Activated naive CD8-positive, alpha-beta T cell treated with anti-CD3 and anti-CD28 coated beads for 36 hours (primary cell): ENCODE results near the gene TSFM. TPM values are rescaled to one million over a fixed set of nuclear protein-coding genes. Genes with fewer than 3 reads are reported as not detected.

Source experiments
- DNase-seq: peaks from one replicate; pipeline ENCODE4 v3.0.0; 2021
- H3K27ac Mint-ChIP-seq: one replicate; pipeline ENCODE4 v1.8.0; 2022; ENCODE audit warnings: mild to moderate bottlenecking, moderate library complexity, mixed read lengths
- H3K27me3 Mint-ChIP-seq: one replicate; pipeline ENCODE4 v1.8.0; 2022; ENCODE audit warnings: mild to moderate bottlenecking, mixed read lengths
- H3K36me3 Mint-ChIP-seq: one replicate; pipeline ENCODE4 v1.8.0; 2021; ENCODE audit warnings: mild to moderate bottlenecking, mixed read lengths
- H3K4me1 Mint-ChIP-seq: one replicate; pipeline ENCODE4 v1.8.0; 2021; ENCODE audit warnings: mixed read lengths
- H3K4me3 Mint-ChIP-seq: one replicate; pipeline ENCODE4 v1.8.0; 2022; ENCODE audit warnings: mild to moderate bottlenecking, moderate library complexity, mixed read lengths
- H3K9me3 Mint-ChIP-seq: one replicate; pipeline ENCODE4 v1.8.0; 2022; ENCODE audit warnings: mixed read lengths
- total RNA-seq, 2 experiments: library from RNA; stranded (reverse); gene quantifications; one replicate each; pipeline ENCODE4 v1.2.3, GENCODE V29; 2021

Gene TSFM
- 10 to 100 TPM; 67.7 to 74.7 TPM for total RNA-seq

DNA sequence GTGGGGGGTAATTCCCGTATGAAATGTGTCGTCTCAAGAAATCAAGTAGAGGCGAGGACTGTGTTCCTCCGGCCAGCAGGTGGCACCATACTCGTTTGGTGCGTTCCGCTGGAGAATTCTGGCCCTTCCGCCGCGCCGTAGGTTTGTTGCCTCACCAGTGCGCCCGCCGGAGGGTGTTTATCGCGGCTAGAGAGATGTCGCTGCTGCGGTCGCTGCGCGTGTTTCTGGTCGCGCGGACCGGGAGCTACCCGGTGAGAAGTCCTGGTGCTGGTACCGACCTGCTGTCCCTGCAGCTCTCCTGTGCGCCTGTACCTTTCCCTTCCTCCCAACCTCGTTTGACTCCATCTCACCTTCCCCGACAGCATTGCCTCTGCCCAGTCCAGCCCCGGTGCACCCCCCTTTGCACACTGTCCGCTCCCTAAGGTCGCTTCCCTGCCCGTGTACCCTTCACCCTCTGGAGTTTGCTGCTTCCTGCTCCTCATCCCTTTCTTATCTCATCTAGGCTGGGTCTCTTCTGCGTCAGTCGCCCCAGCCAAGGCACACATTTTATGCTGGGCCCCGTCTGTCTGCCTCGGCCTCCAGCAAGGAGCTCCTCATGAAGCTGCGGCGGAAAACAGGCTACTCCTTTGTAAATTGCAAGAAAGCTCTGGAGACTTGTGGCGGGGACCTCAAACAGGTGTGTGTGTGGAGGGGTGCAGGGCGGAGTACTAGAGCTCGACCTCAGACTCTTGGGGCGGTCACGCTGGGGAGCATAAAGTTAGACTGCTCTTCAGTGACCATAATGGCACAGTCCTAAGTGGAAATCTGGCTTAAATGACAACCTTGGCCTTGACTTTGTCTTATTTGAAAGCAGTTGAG is at the start of gene TSFM:
TSFM (plus strand) TSS at position 180 of the 858 bp plus-strand sequence; CDS start at position 195, 15 bp downstream.
- Mint-ChIP-seq H3K4me1 (peaks cover 27% of the 10 kb centered on the region), H3K27me3 (no peaks in the 10 kb centered on the region), H3K27ac (peak within 1 kb of the TSS; percentile 98), H3K9me3 (no peaks in the 10 kb centered on the region), H3K4me3 (peak within 1 kb of the TSS; percentile 100), H3K36me3 (peaks cover 20% of the 10 kb centered on the region)
- peak; percentile 96 for DNase-seq

DNA sequence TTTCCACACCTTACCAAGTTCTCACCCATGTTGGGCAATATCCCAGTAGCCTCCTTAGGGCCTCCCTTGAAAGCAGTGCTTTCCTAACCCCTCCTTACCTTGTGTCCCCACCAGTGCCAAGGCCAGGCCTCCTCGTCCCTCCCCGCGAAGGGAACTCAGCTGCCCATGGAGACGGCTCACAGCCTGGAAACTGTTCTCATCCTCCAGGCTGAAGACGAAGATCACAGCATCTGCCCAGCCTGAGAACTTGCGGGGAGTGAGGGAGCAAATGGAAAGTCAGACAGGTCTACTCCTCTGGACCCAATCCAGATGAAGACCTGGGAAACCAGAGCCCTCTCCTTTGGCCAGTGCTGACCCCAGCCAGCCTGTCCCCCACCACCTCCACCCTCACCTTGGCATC is 48.7 kb upstream of the TSFM start:
- no peak overlapping the region for H3K4me3 Mint-ChIP-seq
- DNase-seq, result no peak
- peaks cover 7% of the 10 kb centered on the region for H3K36me3 Mint-ChIP-seq
- H3K4me1 Mint-ChIP-seq, result peaks cover 7% of the 10 kb centered on the region
- no peaks in the 10 kb centered on the region for H3K9me3 Mint-ChIP-seq
- H3K27me3 Mint-ChIP-seq, result no peaks in the 10 kb centered on the region
- H3K27ac Mint-ChIP-seq, result no peak overlapping the region

DNA sequence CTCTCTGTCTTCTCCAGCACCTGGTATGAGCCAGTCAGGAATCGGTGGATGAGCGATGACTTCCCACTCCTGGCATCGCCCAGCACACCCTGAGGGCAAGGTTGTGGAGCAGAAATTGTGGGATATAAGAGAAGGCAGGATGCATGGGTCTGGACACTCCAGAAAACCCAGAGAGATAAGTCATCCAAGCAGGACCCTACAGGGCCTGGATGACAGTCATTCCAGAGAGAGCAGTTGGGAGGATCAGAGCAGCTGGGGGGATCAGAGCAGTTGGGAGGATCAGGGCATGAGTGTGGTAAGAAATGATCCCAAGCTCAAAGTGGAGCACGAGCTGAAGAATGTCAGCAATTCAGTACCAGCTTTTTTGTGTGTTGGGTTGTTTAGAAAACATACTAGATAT is 48.0 kb upstream of the TSFM start:
- peak overlapping the region; percentile 31 for H3K27ac Mint-ChIP-seq
- H3K4me3 Mint-ChIP-seq, result no peak overlapping the region
- no peaks in the 10 kb centered on the region for H3K9me3 Mint-ChIP-seq
- peaks cover 14% of the 10 kb centered on the region for H3K4me1 Mint-ChIP-seq
- H3K27me3 Mint-ChIP-seq, result no peaks in the 10 kb centered on the region
- H3K36me3 Mint-ChIP-seq, result peaks cover 7% of the 10 kb centered on the region
- DNase-seq, result no peak

DNA sequence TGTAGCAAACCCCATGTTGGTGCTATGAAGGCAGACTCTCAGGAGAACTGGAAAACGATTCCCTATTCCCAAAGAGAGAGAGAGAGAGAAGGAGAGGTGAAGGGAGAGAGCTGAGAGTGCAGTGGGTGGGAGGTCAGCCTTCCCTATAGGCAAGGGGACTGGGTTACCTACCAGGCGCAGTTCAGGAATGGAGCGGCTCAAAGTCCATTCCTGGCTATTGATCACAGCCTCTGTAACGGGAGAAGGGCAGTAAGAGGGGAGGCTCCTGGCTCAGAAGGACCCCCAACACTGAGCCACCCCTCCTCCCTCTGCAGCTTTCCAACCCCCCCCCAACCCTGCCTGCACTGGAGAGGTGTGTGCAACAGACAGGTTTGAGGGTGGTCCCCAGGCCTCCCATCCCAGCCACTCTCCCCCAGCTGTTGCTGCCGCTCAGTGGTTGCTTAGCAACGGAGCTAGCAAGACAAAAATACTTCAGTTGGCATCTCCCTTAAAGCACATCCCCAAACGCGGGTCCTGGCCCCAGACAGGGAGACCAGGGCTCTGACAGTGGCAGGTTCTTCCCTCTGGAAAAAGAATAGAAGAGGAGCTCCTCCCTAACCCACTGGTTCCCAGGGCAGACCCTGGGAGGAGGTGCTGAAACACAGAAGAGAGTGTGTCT is 47.3 kb upstream of the TSFM start:
- Mint-ChIP-seq H3K4me3 (no peak overlapping the region), H3K4me1 (peaks cover 20% of the 10 kb centered on the region)

DNA sequence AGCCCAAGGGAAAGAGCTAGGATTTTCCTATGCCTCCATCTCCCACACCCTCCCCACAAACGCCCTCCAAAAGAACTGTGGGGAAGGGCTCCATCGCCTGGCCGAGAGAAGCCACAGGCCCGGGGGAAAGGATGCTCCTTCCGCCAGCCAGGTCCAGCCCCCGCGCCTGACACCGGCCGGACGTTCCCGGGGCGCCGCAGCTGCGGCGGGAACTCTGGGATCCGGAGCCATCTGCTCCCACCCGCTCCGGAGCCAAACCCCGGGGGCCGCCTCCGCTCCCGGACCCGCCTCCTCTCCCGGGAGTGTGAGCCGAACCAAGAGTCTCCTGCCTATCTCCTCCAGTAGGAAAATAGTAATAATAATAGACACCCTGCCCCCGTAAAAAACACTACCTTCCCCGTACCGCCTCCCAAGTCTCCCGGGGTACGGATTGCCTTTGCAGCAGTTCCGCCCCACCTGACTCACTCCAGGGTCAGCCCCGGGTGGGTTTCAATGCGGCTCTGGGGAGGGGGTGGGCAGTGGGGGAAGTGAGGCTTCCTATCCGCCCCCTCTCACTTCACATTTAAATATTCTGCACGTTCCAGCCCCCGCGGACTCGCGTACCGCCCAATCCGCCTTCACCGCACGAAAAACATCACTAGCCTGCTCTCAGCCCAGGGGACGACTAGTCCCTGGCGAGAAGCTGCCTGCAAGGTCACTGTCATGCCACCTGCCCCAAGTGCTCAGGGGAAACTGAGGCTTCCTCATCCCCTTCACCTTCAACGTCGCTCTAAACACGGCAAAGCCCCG is 46.4 kb upstream of the TSFM start:
- Mint-ChIP-seq H3K9me3 (no peaks in the 10 kb centered on the region), H3K27ac (no peak overlapping the region), H3K27me3 (no peaks in the 10 kb centered on the region), H3K4me1 (peaks cover 27% of the 10 kb centered on the region), H3K36me3 (peaks cover 7% of the 10 kb centered on the region), H3K4me3 (no peak overlapping the region)
- no peak for DNase-seq

More for the DNA sequence above, 47.3 kb upstream of the TSFM start:
- no peak for DNase-seq
- no peaks in the 10 kb centered on the region for H3K9me3 Mint-ChIP-seq
- no peaks in the 10 kb centered on the region for H3K27me3 Mint-ChIP-seq
- no peak overlapping the region for H3K27ac Mint-ChIP-seq
- H3K36me3 Mint-ChIP-seq, result peaks cover 7% of the 10 kb centered on the region

DNA sequence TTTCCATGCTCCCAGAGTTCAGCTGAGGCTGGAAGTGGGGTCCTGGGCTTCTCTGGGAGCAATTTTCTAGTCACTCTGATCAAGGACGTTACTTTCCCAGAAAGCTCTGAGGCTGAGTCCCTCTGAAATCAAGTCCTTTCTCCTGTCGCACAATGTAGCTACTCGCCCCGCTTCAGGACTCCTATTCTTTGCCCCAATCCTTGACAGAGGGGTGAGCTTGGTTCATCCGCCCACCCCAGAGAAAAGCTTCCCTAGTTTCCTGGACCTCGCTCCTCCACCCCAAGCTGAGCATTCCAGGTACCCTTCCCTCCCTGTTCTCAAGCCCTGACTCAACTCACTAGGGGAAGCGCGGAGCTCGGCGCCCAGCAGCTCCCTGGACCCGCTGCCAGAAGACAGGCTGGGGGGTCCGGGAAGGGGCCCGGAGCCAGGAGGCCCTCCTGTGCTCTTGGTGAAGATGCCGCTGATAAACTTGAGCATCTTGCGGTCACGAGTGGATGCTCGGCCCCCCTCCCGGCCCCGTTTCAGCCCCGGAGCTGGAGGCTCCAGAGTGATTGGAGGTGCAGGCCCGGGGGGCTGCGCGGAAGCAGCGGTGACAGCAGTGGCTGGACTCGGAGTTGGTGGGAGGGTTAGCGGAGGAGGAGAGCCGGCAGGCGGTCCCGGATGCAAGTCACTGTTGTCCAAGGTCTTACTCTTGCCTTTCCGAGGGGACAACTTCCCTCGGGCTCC is 45.7 kb upstream of the TSFM start:
- Mint-ChIP-seq H3K27me3 (no peaks in the 10 kb centered on the region), H3K9me3 (no peaks in the 10 kb centered on the region), H3K36me3 (peaks cover 7% of the 10 kb centered on the region), H3K4me3 (no peak overlapping the region), H3K27ac (no peak overlapping the region), H3K4me1 (peaks cover 29% of the 10 kb centered on the region)
- no peak for DNase-seq

DNA sequence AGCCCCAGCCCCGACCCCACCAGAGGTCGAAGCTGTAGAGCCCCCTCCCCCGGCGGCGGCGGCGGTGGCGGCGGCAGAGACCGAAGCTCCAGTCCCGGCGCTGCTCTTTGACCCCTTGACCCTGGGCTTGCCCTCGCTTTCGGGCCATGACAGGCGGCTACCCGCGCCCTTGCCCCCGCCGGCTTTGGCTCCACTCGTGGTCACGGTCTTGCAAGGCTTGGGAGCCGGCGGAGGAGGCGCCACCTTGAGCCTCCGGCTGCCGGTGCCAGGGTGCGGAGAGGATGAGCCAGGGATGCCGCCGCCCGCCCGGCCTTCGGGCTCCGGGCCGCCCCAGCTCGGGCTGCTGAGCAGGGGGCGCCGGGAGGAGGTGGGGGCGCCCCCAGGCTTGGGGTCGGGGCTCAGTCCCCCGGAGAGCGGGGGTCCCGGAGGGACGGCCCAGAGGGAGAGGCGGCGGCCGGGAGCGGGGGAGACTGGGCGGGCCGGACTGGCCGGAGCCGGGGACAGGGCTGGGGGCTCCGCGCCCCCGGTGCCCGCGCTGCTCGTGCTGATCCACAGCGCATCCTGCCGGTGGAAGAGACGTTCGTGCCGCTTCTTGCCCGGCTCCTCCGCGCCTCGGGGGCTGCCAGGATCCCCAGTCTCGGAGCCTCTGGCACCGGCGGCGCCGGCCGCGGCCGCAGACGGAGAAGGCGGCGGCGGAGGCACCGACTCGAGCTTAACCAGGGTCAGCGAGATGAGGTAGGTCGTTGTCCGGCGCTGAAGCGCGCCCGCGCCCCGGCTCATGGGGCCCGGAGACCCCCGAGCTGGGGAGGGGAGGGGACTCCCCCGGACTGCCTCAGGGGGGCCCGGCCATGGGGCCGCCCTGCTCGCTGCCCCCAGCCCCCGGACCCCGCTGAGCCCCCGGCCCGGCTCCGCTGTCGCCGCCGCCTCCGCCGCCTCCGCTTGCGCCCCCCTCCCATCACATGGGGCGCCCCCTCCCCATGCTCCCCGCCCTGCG is 44.8 kb upstream of the TSFM start:
- Mint-ChIP-seq H3K36me3 (peaks cover 5% of the 10 kb centered on the region), H3K27me3 (no peaks in the 10 kb centered on the region), H3K4me3 (no peak overlapping the region), H3K9me3 (no peaks in the 10 kb centered on the region), H3K4me1 (peaks cover 34% of the 10 kb centered on the region), H3K27ac (no peak overlapping the region)
- no peak for DNase-seq

DNA sequence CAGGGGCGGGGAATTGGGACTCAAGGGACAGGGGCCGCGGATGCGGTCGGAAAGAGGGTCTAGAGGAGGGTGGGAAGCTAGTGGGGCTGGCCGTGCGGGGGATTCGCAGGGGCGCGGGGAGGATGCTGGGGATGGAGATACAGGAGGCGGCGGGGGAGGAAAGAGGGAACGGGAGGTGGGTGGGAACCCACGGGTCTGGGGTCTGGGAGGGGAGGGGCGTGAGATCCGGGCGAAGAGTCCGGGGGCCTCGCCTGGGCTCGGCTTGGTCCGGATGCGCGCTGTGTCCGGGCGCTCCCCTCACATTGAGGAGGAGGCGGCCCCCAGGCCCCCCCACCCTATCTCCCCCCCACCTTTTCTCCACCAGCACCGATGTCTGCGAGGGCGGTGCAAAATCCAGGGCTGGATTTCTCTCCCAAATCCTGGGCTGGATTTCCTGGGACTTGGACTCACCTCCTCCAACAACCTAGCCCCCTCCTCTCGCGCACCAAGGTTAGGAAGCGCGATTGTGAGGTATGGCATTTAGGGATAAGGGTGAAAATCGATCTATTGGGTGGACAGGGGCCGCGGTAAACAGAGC is 43.8 kb upstream of the TSFM start, which contains the start of gene AGAP2:
AGAP2 (minus strand) TSS at position 82 of the 577 bp plus-strand sequence. CDS start 496 bp downstream, outside the sequence.
- Mint-ChIP-seq H3K9me3 (no peaks in the 10 kb centered on the region), H3K4me1 (peaks cover 36% of the 10 kb centered on the region), H3K27me3 (no peaks in the 10 kb centered on the region), H3K36me3 (peaks cover 5% of the 10 kb centered on the region), H3K4me3 (peak within 1 kb of the TSS; percentile 63), H3K27ac (peak within 1 kb of the TSS; percentile 74)
- no peak for DNase-seq

DNA sequence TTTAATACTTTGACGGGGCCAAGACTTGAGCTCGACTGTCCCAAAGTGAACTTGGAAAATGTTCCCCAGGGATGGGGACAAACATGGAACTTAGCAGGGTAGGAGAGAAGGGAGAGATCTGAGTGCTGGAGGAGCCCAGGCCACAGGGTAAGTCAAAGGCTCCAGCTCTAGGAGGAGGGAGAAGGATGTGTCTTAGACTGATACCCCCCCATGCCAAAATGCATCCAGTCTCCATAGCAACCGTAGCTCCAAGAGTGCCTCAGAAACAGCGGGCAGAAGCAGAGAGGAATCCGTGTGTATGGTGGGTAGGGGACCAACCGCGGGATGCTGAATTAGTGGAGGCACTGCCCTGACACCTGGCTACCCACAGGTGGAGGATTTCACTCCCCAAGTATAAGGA is 43.2 kb upstream of the TSFM start:
- Mint-ChIP-seq H3K4me1 (peaks cover 43% of the 10 kb centered on the region), H3K27me3 (no peaks in the 10 kb centered on the region), H3K36me3 (peaks cover 5% of the 10 kb centered on the region), H3K4me3 (peak overlapping the region; percentile 63), H3K27ac (peak overlapping the region; percentile 74), H3K9me3 (no peaks in the 10 kb centered on the region)
- DNase-seq, result no peak

DNA sequence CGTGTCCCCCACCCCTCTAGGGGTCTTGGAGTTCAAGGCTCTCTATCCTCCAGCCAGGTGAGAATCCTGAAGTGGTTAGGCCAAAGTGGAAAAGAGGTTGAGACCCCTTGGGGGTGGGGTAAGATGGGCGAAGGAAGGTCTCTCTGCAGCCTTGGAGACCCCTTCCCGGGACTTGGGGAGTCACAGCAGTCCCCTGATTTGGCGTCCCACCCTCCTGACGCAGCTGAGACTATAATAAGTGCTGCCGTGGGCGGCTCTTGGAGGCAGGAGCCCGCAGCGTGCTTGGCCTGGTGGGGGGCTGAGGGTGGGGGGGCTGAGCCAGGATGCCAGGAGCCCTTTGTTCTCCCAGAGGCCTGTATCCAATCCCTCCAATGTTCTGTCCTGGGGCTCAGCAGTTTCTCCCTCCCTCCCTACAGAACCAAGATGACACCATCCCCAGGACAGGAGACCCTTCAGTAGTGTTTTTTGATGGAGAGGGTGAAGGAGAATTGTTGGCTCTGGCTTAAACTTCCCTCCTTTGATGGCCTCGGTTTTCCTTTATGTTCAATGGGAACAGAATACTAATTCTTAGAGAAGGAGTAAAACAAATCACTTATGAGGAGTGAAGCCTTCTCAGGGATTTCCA is 42.6 kb upstream of the TSFM start:
- Mint-ChIP-seq H3K27me3 (no peaks in the 10 kb centered on the region), H3K36me3 (peaks cover 5% of the 10 kb centered on the region), H3K9me3 (no peaks in the 10 kb centered on the region), H3K4me3 (peak overlapping the region; percentile 63), H3K4me1 (peaks cover 47% of the 10 kb centered on the region), H3K27ac (peak overlapping the region; percentile 74)
- no peak for DNase-seq

DNA sequence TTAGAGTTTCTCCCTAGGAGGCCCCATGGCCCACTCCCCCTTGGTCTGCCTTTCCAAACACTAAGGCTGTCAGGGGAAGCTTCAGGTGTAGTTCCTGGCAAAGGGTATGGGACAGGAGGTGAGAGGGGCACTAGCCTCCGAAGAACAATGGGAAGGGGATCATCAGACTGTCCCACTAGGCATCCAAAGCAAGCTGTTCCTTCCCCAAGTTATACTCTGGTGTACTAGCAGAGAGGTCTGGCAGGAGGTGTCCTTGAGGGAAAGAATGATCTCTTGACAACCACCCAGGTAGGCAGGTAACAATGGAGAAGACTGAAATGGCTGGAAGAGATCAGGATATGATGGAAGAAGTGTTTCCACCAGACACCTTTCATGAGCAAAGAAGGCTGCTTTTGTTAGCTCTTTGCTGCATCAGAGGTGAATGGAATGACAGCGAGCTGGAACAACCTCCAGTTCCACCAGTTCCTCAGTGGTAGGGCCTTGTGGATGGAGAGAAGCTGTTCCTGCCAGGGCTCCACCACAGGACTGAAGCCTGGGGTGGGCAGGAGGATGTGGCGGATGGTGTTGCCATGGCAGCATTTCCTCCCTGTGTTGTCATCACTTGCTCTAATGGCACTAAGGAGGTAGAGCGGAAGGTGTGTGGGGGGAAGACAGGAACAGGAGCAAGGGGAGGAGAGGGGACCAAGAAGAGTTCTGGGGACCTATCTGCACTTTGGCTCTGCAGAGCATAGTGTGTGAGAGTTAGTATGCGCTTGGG is 41.8 kb upstream of the TSFM start:
- H3K36me3 Mint-ChIP-seq, result peaks cover 10% of the 10 kb centered on the region
- peak; percentile 79 for DNase-seq
- H3K4me3 Mint-ChIP-seq, result peak overlapping the region; percentile 94
- H3K4me1 Mint-ChIP-seq, result peaks cover 55% of the 10 kb centered on the region
- no peaks in the 10 kb centered on the region for H3K27me3 Mint-ChIP-seq
- H3K27ac Mint-ChIP-seq, result peak overlapping the region; percentile 87
- no peaks in the 10 kb centered on the region for H3K9me3 Mint-ChIP-seq

DNA sequence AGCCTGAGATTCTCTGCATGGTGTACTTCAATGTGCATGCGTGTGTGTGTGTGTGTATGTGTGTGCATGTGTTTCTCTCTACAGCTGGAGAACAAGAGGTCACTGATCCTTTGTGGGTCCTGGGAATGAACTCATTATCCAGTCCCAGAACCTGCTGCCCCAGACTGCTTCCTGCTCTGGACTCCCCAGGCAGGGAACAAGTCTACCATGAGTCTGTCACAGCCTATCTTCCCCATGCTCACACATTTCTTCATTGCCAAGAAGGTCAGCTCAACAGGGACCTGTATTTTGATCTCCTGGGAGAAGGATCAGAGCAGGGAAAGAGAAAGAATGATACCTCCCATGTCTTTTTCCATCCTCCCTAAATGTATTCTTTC is 41.2 kb upstream of the TSFM start:
- Mint-ChIP-seq H3K9me3 (no peaks in the 10 kb centered on the region), H3K27me3 (no peaks in the 10 kb centered on the region), H3K4me1 (peaks cover 58% of the 10 kb centered on the region), H3K4me3 (peak overlapping the region; percentile 94), H3K27ac (peak overlapping the region; percentile 87), H3K36me3 (peaks cover 13% of the 10 kb centered on the region)
- DNase-seq, result no peak
